ENCODE measurements around the gene DOCK11. TPM values are rescaled to one million over a fixed set of nuclear protein-coding genes. Genes with fewer than 3 reads are reported as not detected.
A peak's percentile ranks its signal among the peaks of the same experiment; 100 is the strongest.

Gene DOCK11
- total and polyA plus RNA-seq, 9 of the 15 experiments (the other 6 are each of a cell fraction or from before 2014, with no cell fraction given), result 41.8 to 77.8 (median 50.9) TPM

DNA sequence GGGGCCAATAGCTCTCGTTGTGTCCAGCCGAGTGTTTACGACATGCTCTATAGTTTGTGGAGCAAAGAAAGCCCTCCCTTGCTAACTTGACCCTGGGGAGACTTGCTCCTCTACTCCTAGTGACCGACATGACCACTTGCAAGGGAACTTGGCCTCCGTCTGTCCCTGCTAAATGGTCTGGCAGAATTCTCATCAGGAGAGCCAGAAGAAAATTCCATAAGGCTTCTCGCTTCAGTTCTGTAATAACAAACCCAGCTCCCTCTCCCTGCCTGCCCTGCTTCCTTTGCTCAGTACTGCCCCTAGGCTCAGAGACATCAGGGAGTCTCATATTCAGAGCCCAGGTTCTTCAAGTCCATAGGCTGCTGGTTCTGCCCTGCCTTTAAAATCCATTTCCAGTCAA is 13.0 kb downstream of the DOCK11 start (continued):
- TF ChIP-seq, protein P1, sequence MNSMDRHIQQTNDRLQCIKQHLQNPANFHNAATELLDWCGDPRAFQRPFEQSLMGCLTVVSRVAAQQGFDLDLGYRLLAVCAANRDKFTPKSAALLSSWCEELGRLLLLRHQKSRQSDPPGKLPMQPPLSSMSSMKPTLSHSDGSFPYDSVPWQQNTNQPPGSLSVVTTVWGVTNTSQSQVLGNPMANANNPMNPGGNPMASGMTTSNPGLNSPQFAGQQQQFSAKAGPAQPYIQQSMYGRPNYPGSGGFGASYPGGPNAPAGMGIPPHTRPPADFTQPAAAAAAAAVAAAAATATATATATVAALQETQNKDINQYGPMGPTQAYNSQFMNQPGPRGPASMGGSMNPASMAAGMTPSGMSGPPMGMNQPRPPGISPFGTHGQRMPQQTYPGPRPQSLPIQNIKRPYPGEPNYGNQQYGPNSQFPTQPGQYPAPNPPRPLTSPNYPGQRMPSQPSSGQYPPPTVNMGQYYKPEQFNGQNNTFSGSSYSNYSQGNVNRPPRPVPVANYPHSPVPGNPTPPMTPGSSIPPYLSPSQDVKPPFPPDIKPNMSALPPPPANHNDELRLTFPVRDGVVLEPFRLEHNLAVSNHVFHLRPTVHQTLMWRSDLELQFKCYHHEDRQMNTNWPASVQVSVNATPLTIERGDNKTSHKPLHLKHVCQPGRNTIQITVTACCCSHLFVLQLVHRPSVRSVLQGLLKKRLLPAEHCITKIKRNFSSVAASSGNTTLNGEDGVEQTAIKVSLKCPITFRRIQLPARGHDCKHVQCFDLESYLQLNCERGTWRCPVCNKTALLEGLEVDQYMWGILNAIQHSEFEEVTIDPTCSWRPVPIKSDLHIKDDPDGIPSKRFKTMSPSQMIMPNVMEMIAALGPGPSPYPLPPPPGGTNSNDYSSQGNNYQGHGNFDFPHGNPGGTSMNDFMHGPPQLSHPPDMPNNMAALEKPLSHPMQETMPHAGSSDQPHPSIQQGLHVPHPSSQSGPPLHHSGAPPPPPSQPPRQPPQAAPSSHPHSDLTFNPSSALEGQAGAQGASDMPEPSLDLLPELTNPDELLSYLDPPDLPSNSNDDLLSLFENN (IDR thresholded peaks at IDR 0.05; ENCODE audit: low read depth in 2 of 2, low read length in 2 of 2), result no peak
- no peak for TF ChIP-seq NFIX (CRISPR knock-in tag; IDR thresholded peaks at IDR 0.05; ENCODE audit: low read depth)
- no peak for TF ChIP-seq SRF (CRISPR knock-in tag; IDR thresholded peaks at IDR 0.05)

DNA sequence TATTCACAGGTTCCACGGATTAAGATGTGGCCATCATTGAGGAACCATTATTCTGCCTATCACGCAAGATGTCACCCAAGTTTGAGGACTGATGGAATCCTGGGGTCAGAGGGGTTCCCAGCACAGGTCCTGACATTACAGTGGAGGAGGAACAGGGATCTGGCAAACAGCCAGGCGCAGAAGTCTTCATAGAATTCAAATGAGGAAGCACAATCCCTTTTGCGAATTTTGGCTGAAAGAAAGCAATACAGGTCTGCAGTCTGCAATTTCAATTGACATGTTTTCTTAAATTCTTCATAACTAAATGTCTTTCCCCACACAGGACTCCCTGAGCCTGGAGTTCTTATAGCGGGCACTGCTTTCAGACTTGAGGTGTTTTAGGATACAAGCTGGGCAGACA is 14.5 kb downstream of the DOCK11 start:
- Histone ChIP-seq H3K27ac (ENCODE audit: extremely low read depth, low read depth, low read length) (no peak overlapping the region), H3K4me1 (replicated peaks in 1 of 2; ENCODE audit: control insufficient read depth in 2 of 2, insufficient read depth in 2 of 2, low read length in 2 of 2) (peaks cover 0 to 9% of the 10 kb centered on the region in 2 experiments; a peak in 3 of 5 replicates), H4K20me1 (replicated peaks; ENCODE audit: control insufficient read depth, insufficient read depth, low read length) (no peaks in the 10 kb centered on the region), H3K9ac (ENCODE audit: insufficient read depth in 1 of 2, low read depth in 2 of 2, low read length in 2 of 2) (no peak overlapping the region), H3K79me2 (ENCODE audit: control insufficient read depth, insufficient read depth, low read length) (peaks cover 93% of the 10 kb centered on the region), H2AFZ (ENCODE audit: low read depth, low read length) (no peak overlapping the region), H3K27me3 (ENCODE audit: control insufficient read depth in 2 of 2, insufficient read depth in 2 of 2, low read length in 2 of 2) (no peaks in the 10 kb centered on the region), H3K4me2 (ENCODE audit: insufficient read depth, low read length) (no peak overlapping the region), H3K4me3 (no peak overlapping the region), H3K36me3 (ENCODE audit: control insufficient read depth, insufficient read depth, low read length) (peaks cover 43% of the 10 kb centered on the region; the same call in 2 of the 3 replicates), H3K9me3 (replicated peaks; ENCODE audit: control insufficient read depth, insufficient read depth, low read depth, low read length) (no peaks in the 10 kb centered on the region), H3K9me1 (ENCODE audit: control insufficient read depth, insufficient read depth, low read length) (no peaks in the 10 kb centered on the region)
- in situ Hi-C loops (cut with MboI), result no loop called here
- DNase-seq (ENCODE audit: extremely low read depth in 1 of 4, low spot score in 3 of 4) (no peak), ATAC-seq (no peak), FAIRE-seq (peak; percentile 6)
- ChIA-PET POLR2A (no interaction called here), CTCF (ENCODE audit: low intra/inter-chr PET ratio) (no interaction called here)
- 47% methylated on average over 5 of the region's 5 CpGs for WGBS (ENCODE audit: insufficient coverage, low coverage, missing lambda C conversion rate)
- intact Hi-C loops (cut with micrococcal nuclease), result no loop called here
- no TSS peak for BruUV-seq (replicated peaks)
- TF ChIP-seq NFIC (IDR thresholded peaks at IDR 0.05) (peak; percentile 81), CCNT2 (IDR thresholded peaks at IDR 0.05; ENCODE audit: borderline replicate concordance, extremely low read depth, insufficient read length, low read depth, low read length) (no peak)
- TF ChIP-seq, protein P2, sequence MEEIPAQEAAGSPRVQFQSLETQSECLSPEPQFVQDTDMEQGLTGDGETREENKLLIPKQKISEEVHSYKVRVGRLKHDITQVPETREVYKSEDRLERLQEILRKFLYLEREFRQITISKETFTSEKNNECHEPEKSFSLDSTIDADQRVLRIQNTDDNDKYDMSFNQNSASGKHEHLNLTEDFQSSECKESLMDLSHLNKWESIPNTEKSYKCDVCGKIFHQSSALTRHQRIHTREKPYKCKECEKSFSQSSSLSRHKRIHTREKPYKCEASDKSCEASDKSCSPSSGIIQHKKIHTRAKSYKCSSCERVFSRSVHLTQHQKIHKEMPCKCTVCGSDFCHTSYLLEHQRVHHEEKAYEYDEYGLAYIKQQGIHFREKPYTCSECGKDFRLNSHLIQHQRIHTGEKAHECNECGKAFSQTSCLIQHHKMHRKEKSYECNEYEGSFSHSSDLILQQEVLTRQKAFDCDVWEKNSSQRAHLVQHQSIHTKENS (CRISPR knock-in tag; IDR thresholded peaks at IDR 0.05), result no peak
